ENCODE data around the gene NHSL1. TPM values are rescaled to one million over a fixed set of nuclear protein-coding genes. Genes with fewer than 3 reads are reported as not detected.

Gene NHSL1, protein sequence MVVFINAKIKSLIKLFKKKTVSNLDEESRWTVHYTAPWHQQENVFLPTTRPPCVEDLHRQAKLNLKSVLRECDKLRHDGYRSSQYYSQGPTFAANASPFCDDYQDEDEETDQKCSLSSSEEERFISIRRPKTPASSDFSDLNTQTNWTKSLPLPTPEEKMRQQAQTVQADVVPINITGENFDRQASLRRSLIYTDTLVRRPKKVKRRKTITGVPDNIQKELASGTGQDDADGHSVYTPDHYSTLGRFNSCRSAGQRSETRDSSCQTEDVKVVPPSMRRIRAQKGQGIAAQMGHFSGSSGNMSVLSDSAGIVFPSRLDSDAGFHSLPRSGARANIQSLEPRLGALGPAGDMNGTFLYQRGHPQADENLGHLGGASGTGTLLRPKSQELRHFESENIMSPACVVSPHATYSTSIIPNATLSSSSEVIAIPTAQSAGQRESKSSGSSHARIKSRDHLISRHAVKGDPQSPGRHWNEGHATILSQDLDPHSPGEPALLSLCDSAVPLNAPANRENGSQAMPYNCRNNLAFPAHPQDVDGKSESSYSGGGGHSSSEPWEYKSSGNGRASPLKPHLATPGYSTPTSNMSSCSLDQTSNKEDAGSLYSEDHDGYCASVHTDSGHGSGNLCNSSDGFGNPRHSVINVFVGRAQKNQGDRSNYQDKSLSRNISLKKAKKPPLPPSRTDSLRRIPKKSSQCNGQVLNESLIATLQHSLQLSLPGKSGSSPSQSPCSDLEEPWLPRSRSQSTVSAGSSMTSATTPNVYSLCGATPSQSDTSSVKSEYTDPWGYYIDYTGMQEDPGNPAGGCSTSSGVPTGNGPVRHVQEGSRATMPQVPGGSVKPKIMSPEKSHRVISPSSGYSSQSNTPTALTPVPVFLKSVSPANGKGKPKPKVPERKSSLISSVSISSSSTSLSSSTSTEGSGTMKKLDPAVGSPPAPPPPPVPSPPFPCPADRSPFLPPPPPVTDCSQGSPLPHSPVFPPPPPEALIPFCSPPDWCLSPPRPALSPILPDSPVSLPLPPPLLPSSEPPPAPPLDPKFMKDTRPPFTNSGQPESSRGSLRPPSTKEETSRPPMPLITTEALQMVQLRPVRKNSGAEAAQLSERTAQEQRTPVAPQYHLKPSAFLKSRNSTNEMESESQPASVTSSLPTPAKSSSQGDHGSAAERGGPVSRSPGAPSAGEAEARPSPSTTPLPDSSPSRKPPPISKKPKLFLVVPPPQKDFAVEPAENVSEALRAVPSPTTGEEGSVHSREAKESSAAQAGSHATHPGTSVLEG (N-terminal part only)
- 18.2 and 26.3 TPM in 2 replicates for total RNA-seq

DNA sequence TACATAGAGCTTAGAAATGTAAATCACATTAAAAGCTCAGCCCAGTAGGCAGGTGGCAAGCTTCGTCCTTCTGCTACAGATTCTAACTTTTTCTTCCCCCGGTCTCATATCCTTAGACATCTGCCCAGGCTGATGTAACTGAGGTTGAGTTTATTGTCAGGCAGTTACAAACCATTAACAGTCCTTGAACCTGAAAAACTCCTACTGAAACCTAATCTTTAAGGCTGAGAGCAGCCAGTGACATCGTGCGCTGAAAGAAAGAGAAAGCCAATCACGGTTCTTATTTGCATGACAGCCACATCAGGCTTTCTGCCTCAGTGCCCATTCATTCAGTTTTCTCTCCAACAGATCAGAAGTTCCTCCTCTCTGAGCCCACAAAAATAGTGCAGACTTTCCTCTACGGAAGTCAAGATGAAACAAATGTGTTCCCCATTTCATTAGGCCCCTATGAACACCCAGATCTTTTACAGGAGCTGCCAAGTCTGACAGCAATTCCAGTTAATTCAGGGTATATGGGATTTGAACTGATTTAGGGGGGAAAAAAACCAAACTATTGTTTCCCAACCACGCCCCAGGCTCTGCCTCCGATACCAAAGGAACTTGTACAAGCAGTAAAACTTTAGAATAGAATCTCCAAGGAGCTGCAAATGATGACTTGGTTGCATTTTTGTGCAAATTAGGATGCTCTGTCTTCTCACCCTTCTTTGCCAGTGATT lies at the start of gene NHSL1:
Gene NHSL1, minus strand, starts transcription at position 192 of the 716 bp plus-strand sequence. CDS start 204 bp downstream, outside the sequence.

DNA sequence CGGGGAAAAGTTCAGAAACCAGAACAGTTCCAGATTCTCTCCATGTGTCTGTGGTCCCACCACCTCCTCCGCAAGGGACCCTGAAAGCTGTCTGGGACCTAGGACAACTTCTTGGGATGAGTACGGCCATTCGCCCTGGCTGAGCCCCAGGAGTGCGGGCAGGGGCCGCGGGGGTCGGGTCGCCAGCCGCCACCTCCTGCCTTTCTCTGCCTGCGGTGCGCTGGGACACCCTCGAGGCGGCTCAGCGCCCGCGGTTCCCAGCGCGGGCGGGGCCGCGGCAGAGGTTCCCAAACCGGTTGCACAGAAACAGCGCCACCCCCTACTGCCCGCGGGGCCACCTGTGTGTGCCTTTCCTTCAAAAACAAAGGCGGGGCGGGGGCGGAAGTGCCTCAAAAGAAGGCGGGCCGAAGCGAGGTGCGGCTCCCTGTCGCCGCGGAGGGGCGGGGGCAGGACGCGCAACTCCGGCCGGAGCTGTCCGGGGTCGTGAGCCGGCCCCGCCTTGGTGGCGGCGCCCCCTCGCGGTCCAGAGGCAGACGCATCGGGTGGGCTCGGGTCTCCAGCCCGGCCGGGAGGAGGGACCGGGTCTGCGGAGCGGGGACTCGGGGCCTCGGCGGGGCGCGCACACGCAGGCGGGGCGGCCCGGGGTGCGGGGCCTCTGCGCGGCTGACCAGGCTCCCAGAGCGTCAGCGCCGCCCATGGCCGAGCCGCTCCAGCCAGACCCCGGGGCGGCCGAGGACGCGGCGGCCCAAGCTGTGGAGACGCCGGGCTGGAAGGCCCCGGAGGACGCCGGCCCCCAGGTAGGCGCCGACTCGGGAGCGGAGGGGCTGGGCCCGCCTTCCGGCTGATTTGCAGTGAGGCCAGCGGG lies 95.3 kb downstream of the NHSL1 start, which contains the start of gene HEBP2:
Gene HEBP2, plus strand, starts transcription at position 423 of the 865 bp plus-strand sequence. Its CDS starts 273 bp downstream, at position 696.

DNA sequence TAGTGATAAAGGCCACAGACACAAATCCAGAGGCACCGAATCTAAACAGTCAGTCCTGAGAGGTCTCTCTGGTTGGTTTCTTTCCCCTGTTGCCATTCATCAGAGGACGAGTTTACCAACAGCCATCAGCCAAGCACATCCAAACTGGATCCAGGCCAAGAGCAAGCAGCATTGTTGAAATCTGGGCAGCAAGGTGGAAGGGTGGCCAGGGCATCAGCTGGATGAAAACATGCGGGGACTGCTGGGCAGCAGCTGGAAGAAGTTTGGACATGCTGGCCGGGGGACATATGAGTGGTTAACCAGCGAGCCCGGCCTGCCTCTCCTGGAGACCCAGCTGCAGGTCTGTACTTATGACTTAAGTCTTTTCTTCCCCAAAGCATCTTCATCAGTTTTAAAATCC lies 121.5 kb downstream of the NHSL1 start, which contains the start of gene SMIM28:
Gene SMIM28, plus strand, starts transcription at position 62 of the 400 bp plus-strand sequence. Its CDS starts 168 bp downstream, at position 230.

Other genes starting within 250 kb of the NHSL1 start
- not detected in 2 replicates for gene SMIM28, start 121.6 kb downstream of the NHSL1 start, total RNA-seq
- 41.2 and 55.9 TPM in 2 replicates for gene HEBP2, start 95.3 kb downstream of the NHSL1 start, total RNA-seq